Endothelial cell of umbilical vein (primary cell): ENCODE results near the gene CABYR. TPM values are rescaled to one million over a fixed set of nuclear protein-coding genes. Genes with fewer than 3 reads are reported as not detected.

Experiments used
- BruUV-seq: library from RNA; stranded (reverse); fragments of 400-500 nt; replicated peaks from 2 replicates; lab custom pipeline; 2021; lab: Mats Ljungman, UMichigan
- CTCF ChIA-PET: fragments of 300-600, 350-600 bp; sonication (Branson Sonifier 250); formaldehyde crosslinking; loops from one replicate; lab custom pipeline; 2021; ENCODE audit warnings: antibody characterized with exemption, inconsistent platforms; lab: Charles Lee
- POLR2A ChIA-PET: fragments of 300-600, 350-600 bp; sonication (Branson Sonifier 250); formaldehyde crosslinking; loops from one replicate; lab custom pipeline; 2021; ENCODE audit warnings: antibody characterized with exemption, inconsistent platforms; lab: Charles Lee
- DNase-seq: peaks from one replicate; pipeline ENCODE4 v3.0.0-alpha.2; 2011; ENCODE audit warnings: low read depth, low spot score
- FAIRE-seq: peaks from 2 replicates; lab custom pipeline; 2011; peaks lifted over from hg19 to GRCh38; lab: Jason Lieb, UNC
- H2AFZ ChIP-seq: 2 replicates; pipeline ENCODE4 v1.6.0; 2012; ENCODE audit warnings: low read depth, low read length, control low read depth, inconsistent platforms
- H3K27ac ChIP-seq: 2 replicates; pipeline ENCODE4 v1.5.1; 2011; ENCODE audit warnings: low read depth, mild to moderate bottlenecking, control low read depth, low read length, moderate library complexity; ENCODE audit not compliant: insufficient read depth
- H3K27me3 ChIP-seq, 2 experiments: 2 replicates each; pipeline versions ENCODE4 v1.6.0 to v1.6.1; 2011; ENCODE audit warnings: low read length in 2 of 2, mixed read lengths in 1 of 2; ENCODE audit not compliant: control insufficient read depth in 2 of 2, insufficient read depth in 2 of 2
- H3K36me3 ChIP-seq, 2 experiments: 2 replicates in 1 of 2; 3 replicates in 1 of 2; pipeline ENCODE4 v1.5.1; 2011; ENCODE audit warnings: low read length in 2 of 2, mild to moderate bottlenecking in 1 of 2, moderate library complexity in 1 of 2; ENCODE audit not compliant: control insufficient read depth in 2 of 2, insufficient read depth in 2 of 2; ENCODE audit errors: extremely low read depth in 1 of 2
- H3K4me1 ChIP-seq: 3 replicates; pipeline ENCODE4 v1.5.1; 2011; ENCODE audit warnings: mild to moderate bottlenecking, low read length; ENCODE audit not compliant: control insufficient read depth, insufficient read depth; ENCODE audit errors: extremely low read depth
- H3K4me2 ChIP-seq: 2 replicates; pipeline ENCODE4 v1.6.1; 2011; ENCODE audit warnings: low read length, control low read depth, mixed read lengths; ENCODE audit not compliant: insufficient read depth
- H3K4me3 ChIP-seq, 3 experiments: fragments of 200-600 bp in 1 of 3; sonication (generic), shearing (Covaris generic) in 1 of 3; replicated peaks in 1 of 3; 2 replicates each; pipeline ENCODE4 v1.5.1; 2011 to 2016; ENCODE audit warnings: control low read depth in 3 of 3, low read length in 3 of 3, mild to moderate bottlenecking in 2 of 3, inconsistent platforms in 1 of 3, low read depth in 1 of 3, moderate library complexity in 1 of 3; ENCODE audit not compliant: insufficient read depth in 1 of 3
- H3K79me2 ChIP-seq: 2 replicates; pipeline ENCODE4 v1.6.0; 2012; ENCODE audit warnings: low read length, inconsistent platforms; ENCODE audit not compliant: control insufficient read depth, insufficient read depth
- H3K9ac ChIP-seq: replicated peaks from 2 replicates; pipeline ENCODE3; 2011; ENCODE audit warnings: low read length, control low read depth; ENCODE audit not compliant: insufficient read depth; ENCODE audit errors: extremely low read depth
- H3K9me1 ChIP-seq: replicated peaks from 3 replicates; pipeline ENCODE4 v1.6.0; 2011; ENCODE audit warnings: mild to moderate bottlenecking, low read length; ENCODE audit not compliant: control insufficient read depth, insufficient read depth; ENCODE audit errors: extremely low read depth
- H3K9me3 ChIP-seq: replicated peaks from 2 replicates; pipeline ENCODE4 v1.5.1; 2012; ENCODE audit warnings: low read length, inconsistent platforms; ENCODE audit not compliant: control insufficient read depth, insufficient read depth
- H4K20me1 ChIP-seq: replicated peaks from 2 replicates; pipeline ENCODE3; 2011; ENCODE audit warnings: mild to moderate bottlenecking, low read length; ENCODE audit not compliant: control insufficient read depth, insufficient read depth; ENCODE audit errors: extremely low read depth
- EZH2 ChIP-seq: IDR thresholded peaks from 2 replicates; pipeline ENCODE4 v1.6.1; 2012; ENCODE audit warnings: borderline replicate concordance, low read depth, mild to moderate bottlenecking, moderate library complexity, low read length, inconsistent platforms; ENCODE audit not compliant: severe bottlenecking
- FOS ChIP-seq: IDR thresholded peaks from 2 replicates; pipeline ENCODE4 v1.6.1; 2011; ENCODE audit warnings: mild to moderate bottlenecking, low read length, moderate library complexity, borderline replicate concordance; ENCODE audit not compliant: insufficient read depth
- GATA2 ChIP-seq: IDR thresholded peaks from 2 replicates; pipeline ENCODE4 v1.7.0; 2011; ENCODE audit warnings: low read depth, mild to moderate bottlenecking, moderate library complexity, mixed read lengths, low read length; ENCODE audit not compliant: insufficient read length, insufficient read depth
- JUN ChIP-seq: IDR thresholded peaks from 2 replicates; pipeline ENCODE4 v1.6.1; 2011; ENCODE audit warnings: borderline replicate concordance, low read depth; ENCODE audit not compliant: insufficient read length, insufficient read depth
- MYC ChIP-seq: IDR thresholded peaks from one replicate; pipeline ENCODE4 v1.6.1; 2011; ENCODE audit warnings: mild to moderate bottlenecking, low read depth, low read length
- POLR2A ChIP-seq: IDR thresholded peaks from 2 replicates; pipeline ENCODE4 v1.6.1; 2012; ENCODE audit warnings: low read depth, mild to moderate bottlenecking, control low read depth, low read length
- POLR2AphosphoS5 ChIP-seq: IDR thresholded peaks from 2 replicates; pipeline ENCODE4 v1.6.1; 2012; ENCODE audit warnings: low read depth, mild to moderate bottlenecking, control low read depth, low read length, moderate library complexity; ENCODE audit not compliant: insufficient read depth
- dilution Hi-C: fragments of 300-500 bp; cut with MboI; formaldehyde crosslinking; loops from one replicate; pipeline ENCODE4 v1.15.0; 2019; ENCODE audit warnings: low sequenced_read_pairs; ENCODE audit not compliant: extremely low pct_ligation_motif_present
- intact Hi-C: fragments of 100-400 bp; cut with micrococcal nuclease; formaldehyde crosslinking; loops from one replicate; pipeline ENCODE4 v1.10.0; 2022
- polyA plus RNA-seq, 4 experiments: library from polyadenylated mRNA; depleted of rRNA in 3 of 4; stranded (reverse) in 3 of 4; unstranded in 1 of 4; fragments of >200 nt; gene quantifications; 2 replicates each; pipeline versions ENCODE4 v1.2.1 to v1.2.3, GENCODE V29; 2011 to 2012; ENCODE audit warnings: missing spikeins in 1 of 4
- total RNA-seq: library from RNA; stranded (reverse); gene quantifications from 2 replicates; pipeline ENCODE4 v1.2.3, GENCODE V29; 2021
- TF ChIP-seq, protein P1 (sequence below), 2 donors: IDR thresholded peaks; 1 replicate in 1 of 2; 2 replicates in 1 of 2; pipeline ENCODE4 v1.5.1; 2011; ENCODE audit warnings: low read length in 2 of 2, mild to moderate bottlenecking in 2 of 2, moderate library complexity in 2 of 2, control low read depth in 1 of 2, inconsistent platforms in 1 of 2, low read depth in 1 of 2; ENCODE audit not compliant: insufficient read depth in 1 of 2; ENCODE audit errors: extremely low read depth in 1 of 2
- TF ChIP-seq, protein P2 (sequence below): IDR thresholded peaks from 2 replicates; pipeline ENCODE4 v1.6.1; 2011; ENCODE audit not compliant: insufficient read depth, insufficient read length

CABYR gene
- total and polyA plus RNA-seq, 2 donors (not counting 3 experiments of a cell fraction or from before 2014, with no cell fraction given): 3.9 to 8.9 TPM

DNA sequence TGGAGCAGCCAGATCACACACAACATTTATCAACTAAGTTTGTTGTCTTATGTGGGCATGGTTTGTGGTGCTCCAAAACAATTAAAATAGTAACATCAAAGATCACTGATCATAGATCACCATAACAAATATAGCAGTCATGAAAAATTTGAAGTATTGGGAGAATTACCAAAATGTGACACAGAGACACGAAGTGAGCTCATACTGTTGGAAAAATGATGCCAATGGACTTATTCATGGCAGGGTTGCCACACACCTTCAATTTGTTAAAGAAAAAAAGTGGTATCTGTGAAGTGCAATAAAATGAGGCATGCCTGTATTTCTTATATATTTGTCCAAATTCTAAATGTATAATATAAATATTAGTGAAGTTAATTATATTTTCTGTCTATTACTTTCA, 42.9 kb upstream of the CABYR start:
- no peak for DNase-seq
- no TSS peak for BruUV-seq
- intact Hi-C loops: no loop called here

More for the DNA sequence above, 42.9 kb upstream of the CABYR start:
- H3K9me3 ChIP-seq: no peaks in the 10 kb centered on the region
- H3K4me3 ChIP-seq: no peak overlapping the region
- no peaks in the 10 kb centered on the region for H3K9me1 ChIP-seq
- no peaks in the 10 kb centered on the region for H3K36me3 ChIP-seq
- no peaks in the 10 kb centered on the region for H3K79me2 ChIP-seq
- no peak overlapping the region for H3K4me2 ChIP-seq
- H3K27me3 ChIP-seq: no peaks in the 10 kb centered on the region
- no peak overlapping the region for H3K9ac ChIP-seq
- no peak for FAIRE-seq
- no peak for TF ChIP-seq FOS
- TF ChIP-seq JUN: no peak
- TF ChIP-seq, protein P1, sequence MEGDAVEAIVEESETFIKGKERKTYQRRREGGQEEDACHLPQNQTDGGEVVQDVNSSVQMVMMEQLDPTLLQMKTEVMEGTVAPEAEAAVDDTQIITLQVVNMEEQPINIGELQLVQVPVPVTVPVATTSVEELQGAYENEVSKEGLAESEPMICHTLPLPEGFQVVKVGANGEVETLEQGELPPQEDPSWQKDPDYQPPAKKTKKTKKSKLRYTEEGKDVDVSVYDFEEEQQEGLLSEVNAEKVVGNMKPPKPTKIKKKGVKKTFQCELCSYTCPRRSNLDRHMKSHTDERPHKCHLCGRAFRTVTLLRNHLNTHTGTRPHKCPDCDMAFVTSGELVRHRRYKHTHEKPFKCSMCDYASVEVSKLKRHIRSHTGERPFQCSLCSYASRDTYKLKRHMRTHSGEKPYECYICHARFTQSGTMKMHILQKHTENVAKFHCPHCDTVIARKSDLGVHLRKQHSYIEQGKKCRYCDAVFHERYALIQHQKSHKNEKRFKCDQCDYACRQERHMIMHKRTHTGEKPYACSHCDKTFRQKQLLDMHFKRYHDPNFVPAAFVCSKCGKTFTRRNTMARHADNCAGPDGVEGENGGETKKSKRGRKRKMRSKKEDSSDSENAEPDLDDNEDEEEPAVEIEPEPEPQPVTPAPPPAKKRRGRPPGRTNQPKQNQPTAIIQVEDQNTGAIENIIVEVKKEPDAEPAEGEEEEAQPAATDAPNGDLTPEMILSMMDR (IDR thresholded peaks at IDR 0.05; ENCODE audit: extremely low read depth in 1 of 2, insufficient read depth in 1 of 2, low read depth in 1 of 2, low read length in 2 of 2): no peak
- no peak for TF ChIP-seq MYC
- no peak for TF ChIP-seq EZH2
- TF ChIP-seq POLR2AphosphoS5: no peak
- TF ChIP-seq GATA2: no peak
- TF ChIP-seq, protein P2, sequence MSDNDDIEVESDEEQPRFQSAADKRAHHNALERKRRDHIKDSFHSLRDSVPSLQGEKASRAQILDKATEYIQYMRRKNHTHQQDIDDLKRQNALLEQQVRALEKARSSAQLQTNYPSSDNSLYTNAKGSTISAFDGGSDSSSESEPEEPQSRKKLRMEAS: no peak
- TF ChIP-seq POLR2A: no peak
- CTCF ChIA-PET: interaction anchor here (1.0 kb wide), 1 partner anchor 13 kb away, joined by 3 read pairs; no protein-coding TSS in a partner anchor
- no peak overlapping the region for H2AFZ ChIP-seq
- POLR2A ChIA-PET: no interaction called here
- H4K20me1 ChIP-seq: no peaks in the 10 kb centered on the region
- no peak overlapping the region for H3K27ac ChIP-seq
- no peaks in the 10 kb centered on the region for H3K4me1 ChIP-seq
- dilution Hi-C loops: no loop called here
